AG10803 (cell line): Measurements from ENCODE around the gene CHRNA3.

Experiments
- DNase-seq: peaks from one replicate; pipeline ENCODE4 v3.0.0; 2010; ENCODE audit warnings: low read depth
- H3K4me3 ChIP-seq: 2 replicates; pipeline ENCODE4 v1.5.1; 2011; ENCODE audit warnings: mild to moderate bottlenecking, low read length, control low read depth
- CTCF ChIP-seq: conservative IDR thresholded peaks from 2 replicates; pipeline ENCODE4 v1.5.1; 2011; ENCODE audit warnings: mild to moderate bottlenecking, low read length, control low read depth, inconsistent platforms

The CHRNA3 gene

GRCh38 chr15:78624651-78625590 is 4.1 kb upstream of the CHRNA3 start:
- no peak for DNase-seq
- no peak for TF ChIP-seq CTCF
- no peak overlapping the region for H3K4me3 ChIP-seq

- TF ChIP-seq CTCF: no peak
- no peak for DNase-seq
Measured at GRCh38 chr15:78623786-78624497, 3.1 kb upstream of the CHRNA3 start.

DNA sequence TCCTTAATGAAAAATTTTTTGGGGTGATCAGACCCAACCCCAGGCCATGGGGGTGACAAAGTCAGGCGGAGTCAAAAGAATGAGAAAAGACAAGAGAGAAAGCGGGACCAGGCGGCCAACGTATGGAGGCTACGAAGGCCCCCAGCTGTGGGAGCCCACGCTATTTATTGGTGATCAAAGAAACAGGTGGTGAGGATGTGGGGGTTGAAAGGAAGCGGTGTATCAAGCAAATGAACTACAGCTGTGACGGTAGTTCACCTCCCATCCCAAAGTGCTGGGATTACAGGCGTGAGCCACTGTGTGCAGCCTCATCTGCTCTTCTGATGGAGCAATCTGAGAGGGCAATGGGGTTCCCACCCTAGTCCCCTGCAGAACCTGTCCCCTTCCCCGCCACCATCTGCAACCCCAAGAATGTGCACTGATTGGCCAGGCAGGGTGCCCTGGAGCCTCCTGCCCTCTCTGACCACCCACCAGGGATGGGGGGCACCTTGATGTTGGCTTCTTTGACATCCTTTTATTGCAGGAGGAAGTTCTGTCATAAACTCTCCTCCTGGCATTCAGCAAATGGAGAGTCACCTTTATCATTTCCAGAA is 1.1 kb upstream of the CHRNA3 start:
- H3K4me3 ChIP-seq: no peak overlapping the region
- no peak for TF ChIP-seq CTCF
- no peak for DNase-seq

More at GRCh38 chr15:78623786-78624497, 3.1 kb upstream of the CHRNA3 start:
- H3K4me3 ChIP-seq: no peak overlapping the region

DNA sequence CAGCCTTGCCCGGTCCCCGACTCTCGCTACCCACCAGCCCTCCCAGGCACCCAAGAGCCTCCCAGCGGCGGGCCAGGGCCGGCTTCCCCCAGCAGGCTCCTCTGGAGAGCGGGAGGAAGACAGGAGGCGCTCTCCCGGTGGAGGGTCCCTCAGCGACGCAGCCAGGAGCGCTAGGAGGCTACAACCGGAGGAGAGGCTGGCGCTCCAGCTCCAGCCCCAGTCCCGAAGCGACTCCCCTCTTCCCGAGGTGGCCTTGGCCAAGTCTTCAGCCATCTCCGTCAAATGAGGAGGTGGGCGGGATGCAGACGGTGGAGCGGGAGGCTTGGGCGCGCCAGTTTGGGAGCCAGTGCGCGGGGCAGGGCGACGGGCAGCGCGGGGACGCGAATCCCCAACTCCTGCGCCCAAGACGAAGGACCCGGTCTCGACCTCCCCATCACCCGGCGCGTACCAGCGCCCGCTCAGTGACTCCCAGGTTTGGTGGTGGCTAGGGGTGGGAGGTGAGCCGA is 722 bp downstream of the CHRNA3 start:
- 0 out of 2 replicates have a peak, but pooled peaks have one; percentile 2 for TF ChIP-seq CTCF
- no peak for DNase-seq
- no peak overlapping the region for H3K4me3 ChIP-seq

DNA sequence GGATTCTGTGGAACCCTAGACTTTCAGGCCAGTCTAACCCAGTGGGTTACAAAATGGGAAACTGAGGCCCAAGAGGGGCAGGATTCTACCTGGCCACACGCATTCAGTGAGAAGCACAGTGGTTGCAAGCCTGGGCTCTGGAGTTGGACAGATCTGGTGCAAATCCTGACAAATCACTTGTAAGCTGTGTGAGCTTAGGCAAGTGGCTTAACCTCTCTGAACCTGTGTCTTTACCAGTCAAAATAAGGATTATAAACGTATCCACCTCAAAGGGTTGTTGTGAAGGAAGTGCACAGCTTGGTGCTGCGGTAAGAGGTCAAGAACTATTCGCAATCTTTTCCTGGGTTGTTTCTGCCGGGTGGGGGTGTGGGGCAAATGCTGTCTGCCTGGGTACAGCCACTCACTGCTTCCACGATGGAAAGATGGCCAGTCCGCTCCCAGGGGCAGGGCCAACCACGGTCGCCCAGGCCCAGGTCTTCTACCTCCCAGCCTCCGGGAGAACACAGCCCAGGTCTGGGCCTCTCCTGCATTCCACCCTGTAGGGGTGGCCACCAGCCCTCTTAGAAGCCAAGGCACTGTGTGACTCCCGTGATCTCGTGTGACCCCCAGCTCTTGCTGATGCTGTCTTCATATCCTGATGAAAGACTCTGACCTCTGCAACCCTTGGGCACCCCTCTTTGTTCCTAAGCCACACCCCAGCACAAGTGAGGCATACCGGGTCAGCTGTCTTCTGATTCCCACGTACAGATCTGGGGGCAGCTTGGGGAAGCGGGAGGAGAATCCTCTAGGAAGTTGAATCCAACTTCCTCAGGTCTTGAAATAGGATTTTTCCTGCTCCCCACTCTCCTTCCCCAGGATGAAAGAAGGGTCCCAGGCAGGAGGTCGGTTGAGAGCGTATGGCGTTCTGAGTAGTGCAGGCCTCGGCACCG is 1.5 kb downstream of the CHRNA3 start:
- no peak for TF ChIP-seq CTCF
- no peak overlapping the region for H3K4me3 ChIP-seq
- DNase-seq: no peak

DNA sequence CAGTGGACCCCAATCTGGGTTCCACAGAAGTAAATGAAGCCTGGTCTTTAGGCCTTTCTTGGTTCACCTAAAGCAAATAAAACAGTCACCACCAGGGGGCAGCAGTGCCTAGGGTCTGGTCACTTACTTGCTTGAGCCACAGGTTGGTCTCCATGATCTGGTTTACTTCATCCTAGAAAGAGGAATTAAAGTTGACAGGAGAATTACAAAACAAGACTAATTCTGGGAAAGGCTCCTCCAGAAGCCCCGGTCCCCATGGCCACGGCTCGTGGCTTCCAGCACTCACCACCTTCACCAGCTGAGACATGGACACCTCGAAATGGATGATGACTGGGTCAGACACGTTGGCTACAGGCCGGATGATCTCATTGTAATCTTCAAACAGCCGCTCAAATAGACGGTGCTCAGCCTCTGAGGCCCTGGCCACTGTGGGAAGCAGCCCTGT is 2.3 kb downstream of the CHRNA3 start:
- peak; percentile 89 for TF ChIP-seq CTCF
- DNase-seq: peak; percentile 94
- H3K4me3 ChIP-seq: no peak overlapping the region
